HepG2 (cell line): ENCODE measurements around the gene C5. TPM values are rescaled to one million over a fixed set of nuclear protein-coding genes. Genes with fewer than 3 reads are reported as not detected.
A peak's percentile ranks its signal among the peaks of the same experiment; 100 is the strongest.

Experiments
- AFF4 ChIP-seq: sonication (generic); formaldehyde crosslinking; IDR thresholded peaks from 2 replicates; pipeline ENCODE4 v1.4.0; 2020; ENCODE audit warnings: missing genetic modification reagents
- ARHGAP35 ChIP-seq: sonication (generic); formaldehyde crosslinking; IDR thresholded peaks from 2 replicates; pipeline ENCODE4 v1.9.0; 2022; ENCODE audit warnings: mild to moderate bottlenecking, inconsistent platforms, moderate library complexity, missing genetic modification reagents, borderline replicate concordance
- BRCA1 ChIP-seq: sonication (generic); formaldehyde crosslinking; IDR thresholded peaks from 2 replicates; pipeline ENCODE4 v1.4.0; 2020; ENCODE audit warnings: missing genetic modification reagents
- EED ChIP-seq: sonication (generic); formaldehyde crosslinking; IDR thresholded peaks from 2 replicates; pipeline ENCODE4 v1.5.0; 2020; ENCODE audit warnings: mild to moderate bottlenecking, missing genetic modification reagents
- EZH2 ChIP-seq: conservative IDR thresholded peaks from 2 replicates; pipeline ENCODE4 v1.6.1; 2012; ENCODE audit warnings: mild to moderate bottlenecking, low read depth, low read length, moderate library complexity
- HES4 ChIP-seq: sonication (generic); formaldehyde crosslinking; IDR thresholded peaks from 2 replicates; pipeline ENCODE4 v1.9.0; 2021; ENCODE audit warnings: mild to moderate bottlenecking, missing genetic modification reagents, borderline replicate concordance
- IKZF5 ChIP-seq: IDR thresholded peaks from 2 replicates; pipeline ENCODE4 v1.6.1; 2018; ENCODE audit warnings: missing genetic modification reagents, mild to moderate bottlenecking, missing compliant biosample characterization
- JARID2 ChIP-seq: sonication (generic); formaldehyde crosslinking; IDR thresholded peaks from 2 replicates; pipeline ENCODE4 v1.8.1; 2023; ENCODE audit warnings: missing genetic modification reagents, inconsistent platforms; ENCODE audit not compliant: insufficient replicate concordance
- NR1H2 ChIP-seq: sonication (generic); formaldehyde crosslinking; IDR thresholded peaks from 2 replicates; pipeline ENCODE4 v1.8.1; 2022; ENCODE audit warnings: low read depth, missing genetic modification reagents, borderline replicate concordance
- TAF1 ChIP-seq: sonication (generic); formaldehyde crosslinking; IDR thresholded peaks from 2 replicates; pipeline ENCODE4 v1.4.0; 2020; ENCODE audit warnings: missing genetic modification reagents
- U2AF2 ChIP-seq: fragments of 200-400 bp; formaldehyde crosslinking; IDR thresholded peaks from 2 replicates; pipeline ENCODE4 v1.6.1; 2017; ENCODE audit warnings: low read depth, mild to moderate bottlenecking, low read length
- ZBTB38 ChIP-seq: sonication (generic); formaldehyde crosslinking; IDR thresholded peaks from 2 replicates; pipeline ENCODE4 v1.5.1; 2020; ENCODE audit warnings: mild to moderate bottlenecking, missing genetic modification reagents
- ZBTB7A ChIP-seq: sonication (generic); formaldehyde crosslinking; IDR thresholded peaks from 2 replicates; pipeline ENCODE4 v1.8.0; 2022; ENCODE audit warnings: mild to moderate bottlenecking, missing genetic modification reagents
- ZNF205 ChIP-seq: IDR thresholded peaks from 2 replicates; pipeline ENCODE4 v1.6.1; 2018; ENCODE audit warnings: missing biosample characterization, missing genetic modification reagents
- ZNF232 ChIP-seq: sonication (generic); formaldehyde crosslinking; IDR thresholded peaks from 2 replicates; pipeline ENCODE4 v1.4.0; 2020; ENCODE audit warnings: missing genetic modification reagents, borderline replicate concordance
- ZNF282 ChIP-seq: fragments of 450-650 bp; IDR thresholded peaks from 2 replicates; pipeline ENCODE4 v1.6.1; 2018; ENCODE audit not compliant: partially characterized antibody
- ZNF292 ChIP-seq: sonication (generic); formaldehyde crosslinking; IDR thresholded peaks from 2 replicates; pipeline ENCODE4 v1.8.1; 2022; ENCODE audit warnings: mild to moderate bottlenecking, low read depth, missing genetic modification reagents, borderline replicate concordance
- ZNF30 ChIP-seq: sonication (generic); formaldehyde crosslinking; IDR thresholded peaks from 2 replicates; pipeline ENCODE4 v1.5.0; 2020; ENCODE audit warnings: mild to moderate bottlenecking, missing genetic modification reagents
- ZNF460 ChIP-seq: sonication (generic); formaldehyde crosslinking; IDR thresholded peaks from 2 replicates; pipeline ENCODE4 v1.5.1; 2020; ENCODE audit warnings: missing genetic modification reagents, mild to moderate bottlenecking, borderline replicate concordance
- ZNF501 ChIP-seq: sonication (generic); formaldehyde crosslinking; IDR thresholded peaks from 2 replicates; pipeline ENCODE4 v1.5.1; 2020; ENCODE audit warnings: mild to moderate bottlenecking, moderate library complexity, missing genetic modification reagents
- ZNF629 ChIP-seq: sonication (generic); formaldehyde crosslinking; conservative IDR thresholded peaks from 2 replicates; pipeline ENCODE4 v1.5.0; 2020; ENCODE audit warnings: missing genetic modification reagents
- ZNF644 ChIP-seq: IDR thresholded peaks from 2 replicates; pipeline ENCODE4 v1.6.1; 2016; ENCODE audit warnings: low read depth
- ZNF691 ChIP-seq: sonication (generic); formaldehyde crosslinking; IDR thresholded peaks from 2 replicates; pipeline ENCODE4 v1.4.0; 2020; ENCODE audit warnings: missing genetic modification reagents, low read depth, mild to moderate bottlenecking, borderline replicate concordance
- ZNF737 ChIP-seq: sonication (generic); formaldehyde crosslinking; IDR thresholded peaks from 2 replicates; pipeline ENCODE4 v1.5.0; 2020; ENCODE audit warnings: missing genetic modification reagents, mild to moderate bottlenecking, borderline replicate concordance
- ZSCAN31 ChIP-seq: sonication (generic); formaldehyde crosslinking; IDR thresholded peaks from 2 replicates; pipeline ENCODE4 v1.5.0; 2020; ENCODE audit warnings: low read depth, mild to moderate bottlenecking, missing genetic modification reagents
- polyA plus RNA-seq, 8 experiments: library from polyadenylated mRNA; depleted of rRNA in 3 of 8; stranded (reverse) in 7 of 8; unstranded in 1 of 8; fragments of >200 nt; fragmentation: Illumina TruSeq in 4 of 8; extraction: Trizol in 4 of 8; gene quantifications; 2 replicates each; pipeline versions ENCODE4 v1.2.1 to v1.2.3, GENCODE V29; 2011 to 2016; ENCODE audit warnings: low read depth in 4 of 8, missing spikeins in 1 of 8, mixed read lengths in 1 of 8; ENCODE audit not compliant: insufficient read depth in 1 of 8
- total RNA-seq, 5 experiments: library from RNA; depleted of rRNA; stranded (reverse); fragments of >200 nt; fragmentation: Illumina TruSeq; extraction: Trizol; gene quantifications; 2 replicates each; pipeline ENCODE4 v1.2.3, GENCODE V29; 2016; ENCODE audit warnings: low read depth in 1 of 5

The C5 gene
- total and polyA plus RNA-seq, 2 of the 13 experiments (the other 11 are each of a cell fraction or from before 2014, with no cell fraction given): 57.6 to 192 TPM

GRCh38 chr9:121074370-121075250 lies 24.5 kb upstream of the C5 start, which contains the start of gene CNTRL (continued):
- TF ChIP-seq ZNF292 (CRISPR knock-in tag) (0 out of 2 replicates have a peak, but pooled peaks have one; percentile 92), BRCA1 (CRISPR knock-in tag) (peak; percentile 72; the same call in 1 of the 2 replicates), TAF1 (CRISPR knock-in tag) (peak; percentile 86), NR1H2 (CRISPR knock-in tag) (no peak; the same call in 1 of the 2 replicates), ZNF501 (CRISPR knock-in tag) (peak; percentile 97), ZBTB7A (CRISPR knock-in tag) (peak; percentile 84), ZNF232 (peak; percentile 97), EZH2 (no peak), ZNF30 (CRISPR knock-in tag) (no peak; the same call in none of the 2 replicates), ZNF644 (CRISPR knock-in tag) (no peak), U2AF2 (no peak), ZBTB38 (CRISPR knock-in tag) (peak; percentile 69; the same call in 1 of the 2 replicates), ZSCAN31 (CRISPR knock-in tag) (peak; percentile 97), ARHGAP35 (peak; percentile 85), ZNF737 (CRISPR knock-in tag) (peak; percentile 93; the same call in 1 of the 2 replicates), EED (CRISPR knock-in tag) (peak; percentile 89), HES4 (CRISPR knock-in tag) (peak; percentile 96), ZNF282 (no peak), ZNF691 (peak; percentile 95), ZNF205 (CRISPR knock-in tag) (peak; percentile 79), ZNF629 (CRISPR knock-in tag) (no peak; the same call in 1 of the 2 replicates), AFF4 (CRISPR knock-in tag) (0 out of 2 replicates have a peak, but pooled peaks have one; percentile 12), IKZF5 (CRISPR knock-in tag) (peak; percentile 94), JARID2 (no peak), ZNF460 (CRISPR knock-in tag) (peak; percentile 70; the same call in 1 of the 2 replicates)
